HCT116 (cell line): ENCODE results near the gene PREX1. TPM values are rescaled to one million over a fixed set of nuclear protein-coding genes. Genes with fewer than 3 reads are reported as not detected.

Experiments used
- ATAC-seq: fragments of 200-7000 bp; cut with Tn5 transposase; 2 replicates; pipeline ENCODE4 v1.9.1; 2020; ENCODE audit warnings: mild to moderate bottlenecking, moderate library complexity
- BruUV-seq: library from RNA; stranded (reverse); fragments of 400-500 nt; replicated peaks from 2 replicates; lab custom pipeline; 2021; lab: Mats Ljungman, UMichigan
- CTCF ChIA-PET: fragments of 300-600 bp; sonication (Branson Sonifier 250); formaldehyde crosslinking; loops from one replicate; lab custom pipeline; 2021; ENCODE audit warnings: antibody characterized with exemption; lab: Charles Lee
- POLR2A ChIA-PET: fragments of 300-600, 350-600 bp; sonication (Branson Sonifier 250); formaldehyde crosslinking; loops from one replicate; lab custom pipeline; 2021; ENCODE audit warnings: antibody characterized with exemption; lab: Charles Lee
- RAD21 ChIA-PET, 2 experiments: fragments of 300-600 bp; sonication (Branson Sonifier 250); formaldehyde crosslinking; loops; one replicate each; lab custom pipeline; 2023; ENCODE audit warnings: low total read pairs in 2 of 2; ENCODE audit not compliant: uncharacterized antibody in 2 of 2, unreplicated experiment in 2 of 2, low non-redundant PET in 1 of 2; lab: Charles Lee
- DNase-seq: peaks from one replicate; pipeline ENCODE4 v3.0.0-alpha.2; 2010; ENCODE audit warnings: low read depth, low spot score
- H2AFZ ChIP-seq: fragments of 200-600 bp; shearing (Covaris generic), sonication (generic); 2 replicates; pipeline ENCODE4 v1.6.1; 2017; ENCODE audit warnings: low read depth, mixed run types, mixed read lengths, antibody characterized with exemption, low read length; ENCODE audit not compliant: poor library complexity, severe bottlenecking
- H3K27ac ChIP-seq: 2 replicates; pipeline ENCODE4 v1.5.1; 2012; ENCODE audit warnings: low read depth, low read length
- H3K27me3 ChIP-seq: fragments of 200-600 bp; sonication (generic); 2 replicates; pipeline ENCODE4 v1.6.1; 2016; ENCODE audit warnings: mixed run types, low read length, mixed read lengths; ENCODE audit not compliant: insufficient read depth
- H3K36me3 ChIP-seq, 2 experiments: fragments of 200-500 bp in 1 of 2; fragments of 200-600 bp in 1 of 2; sonication (Bioruptor generic) in 1 of 2; sonication (generic) in 1 of 2; 2 replicates each; pipeline versions ENCODE4 v1.5.1 to v1.6.1; 2014 to 2016; ENCODE audit warnings: low read length in 2 of 2, inconsistent platforms in 1 of 2, mixed read lengths in 1 of 2, mixed run types in 1 of 2; ENCODE audit not compliant: insufficient read depth in 2 of 2, control insufficient read depth in 1 of 2
- H3K4me1 ChIP-seq, 2 experiments: fragments of 200-600 bp in 1 of 2; sonication (generic) in 1 of 2; 2 replicates each; pipeline versions ENCODE4 v1.5.1 to v1.6.1; 2012 to 2017; ENCODE audit warnings: low read length in 2 of 2, inconsistent platforms in 1 of 2, mild to moderate bottlenecking in 1 of 2, mixed read lengths in 1 of 2, mixed run types in 1 of 2, moderate library complexity in 1 of 2; ENCODE audit not compliant: insufficient read depth in 2 of 2, control insufficient read depth in 1 of 2
- H3K4me2 ChIP-seq: fragments of 200-600 bp; sonication (generic); 2 replicates; pipeline ENCODE4 v1.6.1; 2017; ENCODE audit warnings: mixed run types, low read length, mixed read lengths
- H3K4me3 ChIP-seq, 2 experiments: fragments of 200-600 bp in 1 of 2; sonication (generic) in 1 of 2; replicated peaks in 1 of 2; 2 replicates each; pipeline ENCODE4 v1.5.1; 2011 to 2016; ENCODE audit warnings: low read length in 2 of 2, control low read depth in 1 of 2, low read depth in 1 of 2, mild to moderate bottlenecking in 1 of 2, mixed read lengths in 1 of 2, mixed run types in 1 of 2
- H3K79me2 ChIP-seq: fragments of 200-600 bp; sonication (generic); 2 replicates; pipeline ENCODE4 v1.6.1; 2017; ENCODE audit warnings: mild to moderate bottlenecking, mixed run types, low read length, moderate library complexity, mixed read lengths; ENCODE audit not compliant: insufficient read depth
- H3K9ac ChIP-seq: fragments of 200-600 bp; sonication (generic); 2 replicates; pipeline ENCODE4 v1.6.1; 2016; ENCODE audit warnings: low read length, mixed read lengths
- H3K9me2 ChIP-seq: fragments of 200-600 bp; sonication (generic), shearing (Covaris generic); 2 replicates; pipeline ENCODE4 v1.6.1; 2017; ENCODE audit warnings: mixed run types, mild to moderate bottlenecking, moderate library complexity; ENCODE audit not compliant: insufficient read depth
- H3K9me3 ChIP-seq, 2 experiments: fragments of 200-500 bp in 1 of 2; fragments of 200-600 bp in 1 of 2; sonication (Bioruptor generic) in 1 of 2; sonication (generic) in 1 of 2; 2 replicates each; pipeline ENCODE4 v1.6.1; 2014 to 2017; ENCODE audit warnings: low read length in 2 of 2, mixed read lengths in 2 of 2, inconsistent platforms in 1 of 2, low read depth in 1 of 2, mild to moderate bottlenecking in 1 of 2, mixed run types in 1 of 2, moderate library complexity in 1 of 2; ENCODE audit not compliant: control insufficient read depth in 1 of 2, insufficient read depth in 1 of 2
- H4K20me1 ChIP-seq: fragments of 200-600 bp; sonication (generic), shearing (Covaris generic); 2 replicates; pipeline ENCODE4 v1.6.1; 2017; ENCODE audit warnings: mixed run types, mild to moderate bottlenecking, moderate library complexity; ENCODE audit not compliant: insufficient read depth
- EZH2 ChIP-seq: fragments of 200-600 bp; sonication (generic); IDR thresholded peaks from 2 replicates; pipeline ENCODE4 v1.6.1; 2017; ENCODE audit warnings: antibody characterized with exemption, mixed run types
- RAD21 ChIP-seq: IDR thresholded peaks from 2 replicates; pipeline ENCODE4 v1.6.1; 2012; ENCODE audit warnings: low read depth, mild to moderate bottlenecking
- REST ChIP-seq: IDR thresholded peaks from 2 replicates; pipeline ENCODE4 v1.6.1; 2012; ENCODE audit warnings: low read depth
- SRF ChIP-seq: IDR thresholded peaks from 2 replicates; pipeline ENCODE4 v1.6.1; 2012; ENCODE audit warnings: low read depth
- intact Hi-C: fragments of 100-400 bp; cut with micrococcal nuclease; formaldehyde crosslinking; loops from 2 replicates; pipeline ENCODE4 v1.10.0; 2022
- total RNA-seq: library from RNA; stranded (reverse); gene quantifications from one replicate; pipeline ENCODE4 v1.2.1, GENCODE V29; 2021; ENCODE audit not compliant: unreplicated experiment

PREX1 gene
- total RNA-seq, 1 experiment from 2014 or later, result 6.1 TPM

- H3K27me3 ChIP-seq, result no peaks in the 10 kb centered on the region
- BruUV-seq, result no TSS peak
- H3K4me2 ChIP-seq, result no peak overlapping the region
- ChIA-PET RAD21 (no interaction called here), POLR2A (no interaction called here), CTCF (interaction anchor here (1.3 kb wide), 1 partner anchor 161 kb away, joined by 3 read pairs; no protein-coding TSS in a partner anchor)
- no peaks in the 10 kb centered on the region for H3K9me3 ChIP-seq
- ATAC-seq, result no peak
- TF ChIP-seq RAD21, result no peak
- no peak for DNase-seq
- no peaks in the 10 kb centered on the region for H3K4me1 ChIP-seq
- no peaks in the 10 kb centered on the region for H3K36me3 ChIP-seq
- no peak overlapping the region for H2AFZ ChIP-seq
- H3K79me2 ChIP-seq, result no peaks in the 10 kb centered on the region
- no peaks in the 10 kb centered on the region for H3K9me2 ChIP-seq
- no peak overlapping the region for H3K27ac ChIP-seq
- H3K4me3 ChIP-seq, result no peak overlapping the region
- H4K20me1 ChIP-seq, result no peaks in the 10 kb centered on the region
- no peak overlapping the region for H3K9ac ChIP-seq
- intact Hi-C loops, result no loop called here
These were observed 9.8 kb downstream of the PREX1 start for GRCh38 chr20:48818031-48818370.

GRCh38 chr20:48817367-48818030 is 10.3 kb downstream of the PREX1 start:
- no peak overlapping the region for H3K27ac ChIP-seq
- H3K36me3 ChIP-seq, result no peaks in the 10 kb centered on the region
- H3K27me3 ChIP-seq, result no peaks in the 10 kb centered on the region
- H3K4me2 ChIP-seq, result no peak overlapping the region
- RAD21 ChIA-PET, result no interaction called here
- no peak overlapping the region for H3K9ac ChIP-seq
- H3K9me3 ChIP-seq, result no peaks in the 10 kb centered on the region
- ATAC-seq (no peak), DNase-seq (no peak)
- intact Hi-C loops, result no loop called here
- H4K20me1 ChIP-seq, result no peaks in the 10 kb centered on the region
- H3K79me2 ChIP-seq, result no peaks in the 10 kb centered on the region
- H3K4me3 ChIP-seq, result no peak overlapping the region
- no TSS peak for BruUV-seq
- no peaks in the 10 kb centered on the region for H3K9me2 ChIP-seq
- no peaks in the 10 kb centered on the region for H3K4me1 ChIP-seq
- CTCF ChIA-PET, result interaction anchor here (1.3 kb wide), 1 partner anchor 160 kb away, joined by 3 read pairs; no protein-coding TSS in a partner anchor
- POLR2A ChIA-PET, result no interaction called here
- no peak overlapping the region for H2AFZ ChIP-seq
- TF ChIP-seq REST (no peak), SRF (no peak), EZH2 (no peak)
